ENCODE results near the gene EXOC3.

The EXOC3 gene

DNA sequence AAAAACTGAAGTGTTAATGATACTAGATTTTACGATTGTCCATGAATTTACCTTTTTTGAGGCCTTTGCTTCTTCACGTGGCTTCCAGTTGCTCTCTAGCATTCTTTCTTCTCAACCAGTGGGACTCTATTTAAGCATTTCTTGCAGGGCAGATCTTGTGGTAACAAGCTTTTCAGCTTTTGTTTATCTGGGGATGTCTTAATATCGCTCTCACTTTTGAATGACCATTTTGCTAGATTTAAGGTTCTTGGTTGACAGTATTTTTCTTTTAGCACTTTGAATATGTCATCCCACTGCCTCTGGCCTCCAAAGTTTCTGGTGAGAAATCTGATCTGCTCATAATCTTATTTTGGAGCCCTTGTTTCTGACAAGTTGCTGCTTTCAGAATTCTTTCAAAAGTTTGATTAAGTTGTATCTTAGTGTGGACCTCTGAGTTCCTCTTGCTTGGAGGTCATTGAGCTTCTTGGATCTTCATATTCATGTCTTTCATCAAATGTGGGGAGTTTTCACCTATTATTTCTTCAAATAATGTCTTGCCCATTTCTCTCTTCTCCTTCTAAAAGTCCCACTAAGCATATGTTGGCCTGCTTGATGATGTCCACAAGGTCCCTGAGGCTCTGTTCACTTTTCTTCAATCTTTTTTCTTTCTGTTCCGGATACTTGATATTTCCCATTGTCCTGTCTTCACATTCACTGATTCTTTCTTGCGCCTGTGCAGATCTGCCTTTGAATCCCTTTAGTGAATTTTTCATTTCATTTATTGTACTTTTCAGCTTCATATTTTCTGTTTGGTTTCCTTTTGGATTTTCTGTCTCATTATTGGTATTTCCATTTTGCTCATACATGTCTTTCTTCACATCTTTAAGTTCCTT is 8.8 kb downstream of the EXOC3 start:
- H3K27ac ChIP-seq (ENCODE audit: low read depth, low read length) = no peak overlapping the region
- H3K36me3 ChIP-seq (ENCODE audit: control insufficient read depth, insufficient read depth, low read length) = peaks cover 50% of the 10 kb centered on the region
- H3K4me3 ChIP-seq (ENCODE audit: low read length) = no peak overlapping the region
- H3K9ac ChIP-seq (ENCODE audit: low read length) = no peak overlapping the region
- H3K4me1 ChIP-seq (ENCODE audit: control insufficient read depth, insufficient read depth, low read length) = no peaks in the 10 kb centered on the region
- no peaks in the 10 kb centered on the region for H3K27me3 ChIP-seq (ENCODE audit: control insufficient read depth, insufficient read depth, low read length)

DNA sequence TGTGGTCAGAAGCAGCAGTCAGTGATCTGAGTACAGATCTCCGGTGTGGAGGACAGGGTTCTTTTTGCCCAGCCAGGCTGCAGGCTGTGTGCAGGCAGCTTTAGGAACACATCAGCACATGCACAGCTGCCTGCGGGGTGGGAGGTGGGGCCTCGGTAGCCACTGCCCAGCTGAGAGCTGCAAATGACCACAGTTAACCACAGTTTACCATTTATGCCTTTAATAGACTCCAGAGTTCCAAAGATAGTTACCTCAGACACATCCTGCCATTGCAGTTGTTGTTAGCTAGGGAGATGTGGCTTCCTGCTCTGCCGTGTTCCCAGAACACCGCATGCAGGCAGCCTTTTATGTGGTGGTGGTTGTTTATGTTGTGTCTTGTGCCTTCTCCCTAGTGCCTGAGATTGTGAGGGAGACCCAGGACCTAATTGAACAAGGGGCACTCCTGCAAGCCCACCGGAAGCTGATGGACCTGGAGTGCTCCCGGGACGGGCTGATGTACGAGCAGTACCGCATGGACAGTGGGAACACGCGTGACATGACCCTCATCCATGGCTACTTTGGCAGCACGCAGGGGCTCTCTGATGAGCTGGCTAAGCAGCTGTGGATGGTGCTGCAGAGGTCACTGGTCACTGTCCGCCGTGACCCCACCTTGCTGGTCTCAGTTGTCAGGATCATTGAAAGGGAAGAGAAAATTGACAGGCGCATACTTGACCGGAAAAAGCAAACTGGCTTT is 10.2 kb downstream of the EXOC3 start:
- Histone ChIP-seq H3K36me3 (ENCODE audit: control insufficient read depth, insufficient read depth, low read length) (peaks cover 42% of the 10 kb centered on the region), H3K27ac (ENCODE audit: low read depth, low read length) (no peak overlapping the region), H3K9ac (ENCODE audit: low read length) (no peak overlapping the region), H3K27me3 (ENCODE audit: control insufficient read depth, insufficient read depth, low read length) (no peaks in the 10 kb centered on the region), H3K4me3 (ENCODE audit: low read length) (no peak overlapping the region), H3K4me1 (ENCODE audit: control insufficient read depth, insufficient read depth, low read length) (no peaks in the 10 kb centered on the region)

DNA sequence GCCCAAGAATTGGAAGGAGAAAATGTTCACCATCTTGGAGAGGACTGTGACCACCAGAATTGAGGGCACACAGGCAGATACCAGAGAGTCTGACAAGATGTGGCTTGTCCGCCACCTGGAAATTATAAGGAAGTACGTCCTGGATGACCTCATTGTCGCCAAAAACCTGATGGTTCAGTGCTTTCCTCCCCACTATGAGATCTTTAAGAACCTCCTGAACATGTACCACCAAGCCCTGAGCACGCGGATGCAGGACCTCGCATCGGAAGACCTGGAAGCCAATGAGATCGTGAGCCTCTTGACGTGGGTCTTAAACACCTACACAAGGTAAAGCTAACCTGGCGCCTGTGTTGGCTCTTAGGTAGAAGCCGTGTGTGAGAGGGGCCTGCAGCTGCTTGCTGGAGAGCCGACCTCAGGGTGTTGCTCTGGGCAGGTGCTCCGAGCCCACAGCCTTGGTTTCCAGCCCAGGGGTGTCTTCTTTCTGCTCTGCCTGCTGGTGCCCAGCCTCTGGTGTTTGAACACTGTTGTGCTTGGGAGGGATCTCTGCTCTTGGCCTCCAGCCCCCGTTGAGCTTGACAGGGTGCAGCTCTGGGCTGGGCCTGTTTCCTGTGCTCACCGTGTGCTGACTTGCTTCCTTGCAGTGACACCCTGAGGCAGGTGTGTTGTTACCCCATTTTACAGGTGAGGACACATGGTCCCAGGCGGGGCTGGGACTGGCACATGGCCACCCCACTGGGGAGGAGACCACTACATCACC is 10.9 kb downstream of the EXOC3 start:
- no peak overlapping the region for H3K9ac ChIP-seq (ENCODE audit: low read length)
- H3K27ac ChIP-seq (ENCODE audit: low read depth, low read length) = no peak overlapping the region
- no peaks in the 10 kb centered on the region for H3K27me3 ChIP-seq (ENCODE audit: control insufficient read depth, insufficient read depth, low read length)
- no peaks in the 10 kb centered on the region for H3K4me1 ChIP-seq (ENCODE audit: control insufficient read depth, insufficient read depth, low read length)
- no peak overlapping the region for H3K4me3 ChIP-seq (ENCODE audit: low read length)
- peaks cover 36% of the 10 kb centered on the region for H3K36me3 ChIP-seq (ENCODE audit: control insufficient read depth, insufficient read depth, low read length)

DNA sequence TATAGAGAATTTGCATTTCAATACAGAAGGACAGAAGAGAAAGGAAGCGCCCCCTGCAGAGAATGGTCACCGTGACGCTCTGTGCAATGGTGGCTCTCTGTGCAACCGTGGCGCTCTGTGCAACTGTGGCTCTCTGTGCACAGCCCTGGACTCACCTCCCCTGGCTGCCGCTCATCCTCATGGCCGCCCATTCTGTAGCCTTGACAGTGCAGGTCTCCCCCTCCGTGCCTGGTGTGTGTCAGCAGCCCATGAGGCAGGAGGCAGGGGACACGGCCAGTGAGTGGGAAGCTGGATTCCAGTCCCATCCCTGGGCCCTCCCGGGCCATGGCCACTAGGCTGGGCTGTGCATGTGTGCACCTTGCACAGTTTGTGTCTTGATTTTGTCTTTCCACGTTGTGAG is 12.0 kb downstream of the EXOC3 start:
- Histone ChIP-seq H3K36me3 (ENCODE audit: control insufficient read depth, insufficient read depth, low read length) (peaks cover 37% of the 10 kb centered on the region), H3K9ac (ENCODE audit: low read length) (no peak overlapping the region), H3K4me3 (ENCODE audit: low read length) (no peak overlapping the region), H3K4me1 (ENCODE audit: control insufficient read depth, insufficient read depth, low read length) (no peaks in the 10 kb centered on the region), H3K27me3 (ENCODE audit: control insufficient read depth, insufficient read depth, low read length) (no peaks in the 10 kb centered on the region), H3K27ac (ENCODE audit: low read depth, low read length) (no peak overlapping the region)

DNA sequence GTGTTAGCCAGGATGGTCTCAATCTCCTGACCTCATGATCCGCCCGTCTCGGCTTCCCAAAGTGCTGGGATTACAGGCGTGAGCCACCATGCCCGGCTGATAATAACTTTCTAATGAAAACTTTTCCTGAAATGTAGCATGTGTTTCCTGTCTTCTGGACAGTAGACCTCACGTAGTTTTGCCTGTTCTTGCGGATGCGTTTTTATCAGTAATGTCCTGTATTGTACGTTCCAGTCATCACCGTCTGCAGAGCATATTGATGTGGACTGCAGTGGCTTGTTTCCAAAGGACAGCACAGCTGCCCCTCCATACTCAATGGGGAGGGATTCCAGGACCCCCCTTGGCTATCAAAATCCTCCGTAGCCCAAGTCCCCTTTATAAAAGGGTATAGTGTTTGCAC is 12.8 kb downstream of the EXOC3 start:
- peaks cover 42% of the 10 kb centered on the region for H3K36me3 ChIP-seq (ENCODE audit: control insufficient read depth, insufficient read depth, low read length)
- H3K27ac ChIP-seq (ENCODE audit: low read depth, low read length) = no peak overlapping the region
- no peak overlapping the region for H3K4me3 ChIP-seq (ENCODE audit: low read length)
- no peak overlapping the region for H3K9ac ChIP-seq (ENCODE audit: low read length)
- no peaks in the 10 kb centered on the region for H3K4me1 ChIP-seq (ENCODE audit: control insufficient read depth, insufficient read depth, low read length)
- no peaks in the 10 kb centered on the region for H3K27me3 ChIP-seq (ENCODE audit: control insufficient read depth, insufficient read depth, low read length)

DNA sequence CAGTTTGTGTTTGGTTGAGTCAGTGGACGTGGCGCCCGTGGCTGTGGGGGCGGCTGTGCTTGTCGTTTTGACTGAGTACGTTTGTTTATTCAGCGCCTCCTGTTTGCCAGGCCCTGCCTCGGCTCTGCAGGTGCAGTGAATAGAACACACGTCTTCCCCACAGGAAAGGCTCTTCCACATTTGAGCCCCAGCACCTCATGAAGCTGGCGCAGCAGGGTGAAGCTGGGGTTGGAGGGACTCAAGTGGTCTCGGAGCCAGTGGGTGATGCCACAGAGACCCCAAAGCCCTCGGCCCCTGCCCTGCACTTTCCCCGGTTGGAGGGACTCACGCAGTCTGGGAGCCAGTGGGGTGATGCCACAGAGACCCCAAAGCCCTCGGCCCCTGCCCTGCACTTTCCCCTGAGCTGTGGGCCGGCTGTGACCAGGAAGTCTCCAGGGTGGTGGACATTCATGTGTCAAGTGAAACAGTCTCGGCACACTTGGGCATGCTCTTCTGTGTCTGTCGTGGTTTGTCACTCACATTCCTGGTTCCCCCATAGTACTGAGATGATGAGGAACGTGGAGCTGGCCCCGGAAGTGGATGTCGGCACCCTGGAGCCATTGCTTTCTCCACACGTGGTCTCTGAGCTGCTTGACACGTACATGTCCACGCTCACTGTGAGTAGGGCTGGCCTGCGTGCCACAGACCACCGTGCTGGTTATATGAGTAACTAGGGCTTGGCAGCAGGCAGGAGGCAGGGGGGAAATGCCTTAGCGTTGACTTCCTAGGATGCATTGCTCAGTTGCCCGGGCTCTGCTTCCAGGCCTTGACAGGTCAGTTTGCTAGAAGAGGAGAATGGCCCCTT is 13.6 kb downstream of the EXOC3 start:
- no peak overlapping the region for H3K27ac ChIP-seq (ENCODE audit: low read depth, low read length)
- no peaks in the 10 kb centered on the region for H3K4me1 ChIP-seq (ENCODE audit: control insufficient read depth, insufficient read depth, low read length)
- no peak overlapping the region for H3K9ac ChIP-seq (ENCODE audit: low read length)
- no peaks in the 10 kb centered on the region for H3K27me3 ChIP-seq (ENCODE audit: control insufficient read depth, insufficient read depth, low read length)
- no peak overlapping the region for H3K4me3 ChIP-seq (ENCODE audit: low read length)
- peaks cover 42% of the 10 kb centered on the region for H3K36me3 ChIP-seq (ENCODE audit: control insufficient read depth, insufficient read depth, low read length)

DNA sequence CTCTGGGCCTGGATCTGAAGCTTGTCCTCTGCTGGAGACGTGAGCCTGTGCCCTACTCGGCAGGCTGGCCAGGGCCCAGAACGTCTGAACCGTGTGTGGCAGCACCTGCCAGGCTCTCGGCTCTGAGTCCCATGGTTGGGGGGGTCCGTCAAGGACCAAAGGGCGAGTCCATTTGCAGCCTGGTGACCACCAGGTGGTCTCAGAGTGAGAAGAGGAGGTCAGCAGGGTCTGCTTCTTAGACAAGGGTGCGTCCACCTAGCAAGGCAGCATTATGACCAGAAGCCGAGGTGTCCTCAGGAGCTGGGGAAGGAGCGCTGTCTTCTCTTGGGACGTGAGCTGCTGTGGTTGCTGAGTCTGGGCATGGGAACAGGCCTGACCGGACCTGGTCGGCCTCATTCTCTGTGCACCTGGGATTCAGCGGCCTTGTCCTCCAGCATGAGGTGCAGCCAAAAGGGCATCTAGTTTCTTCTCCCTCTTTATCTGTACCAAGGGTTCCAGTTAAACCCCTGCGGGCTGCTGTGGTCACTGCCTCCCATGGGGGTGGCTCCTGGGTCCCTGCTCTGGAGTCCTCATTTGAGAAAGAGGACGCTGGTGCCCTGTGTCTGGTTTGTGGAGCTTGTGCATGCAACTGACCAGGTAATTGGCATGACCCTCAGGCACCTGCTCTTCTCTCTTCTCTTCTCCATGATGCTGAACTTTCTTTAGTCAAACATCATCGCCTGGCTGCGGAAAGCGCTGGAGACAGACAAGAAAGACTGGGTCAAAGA is 14.4 kb downstream of the EXOC3 start:
- Histone ChIP-seq H3K36me3 (ENCODE audit: control insufficient read depth, insufficient read depth, low read length) (peaks cover 42% of the 10 kb centered on the region), H3K27ac (ENCODE audit: low read depth, low read length) (no peak overlapping the region), H3K9ac (ENCODE audit: low read length) (no peak overlapping the region), H3K4me3 (ENCODE audit: low read length) (no peak overlapping the region), H3K4me1 (ENCODE audit: control insufficient read depth, insufficient read depth, low read length) (no peaks in the 10 kb centered on the region), H3K27me3 (ENCODE audit: control insufficient read depth, insufficient read depth, low read length) (no peaks in the 10 kb centered on the region)

DNA sequence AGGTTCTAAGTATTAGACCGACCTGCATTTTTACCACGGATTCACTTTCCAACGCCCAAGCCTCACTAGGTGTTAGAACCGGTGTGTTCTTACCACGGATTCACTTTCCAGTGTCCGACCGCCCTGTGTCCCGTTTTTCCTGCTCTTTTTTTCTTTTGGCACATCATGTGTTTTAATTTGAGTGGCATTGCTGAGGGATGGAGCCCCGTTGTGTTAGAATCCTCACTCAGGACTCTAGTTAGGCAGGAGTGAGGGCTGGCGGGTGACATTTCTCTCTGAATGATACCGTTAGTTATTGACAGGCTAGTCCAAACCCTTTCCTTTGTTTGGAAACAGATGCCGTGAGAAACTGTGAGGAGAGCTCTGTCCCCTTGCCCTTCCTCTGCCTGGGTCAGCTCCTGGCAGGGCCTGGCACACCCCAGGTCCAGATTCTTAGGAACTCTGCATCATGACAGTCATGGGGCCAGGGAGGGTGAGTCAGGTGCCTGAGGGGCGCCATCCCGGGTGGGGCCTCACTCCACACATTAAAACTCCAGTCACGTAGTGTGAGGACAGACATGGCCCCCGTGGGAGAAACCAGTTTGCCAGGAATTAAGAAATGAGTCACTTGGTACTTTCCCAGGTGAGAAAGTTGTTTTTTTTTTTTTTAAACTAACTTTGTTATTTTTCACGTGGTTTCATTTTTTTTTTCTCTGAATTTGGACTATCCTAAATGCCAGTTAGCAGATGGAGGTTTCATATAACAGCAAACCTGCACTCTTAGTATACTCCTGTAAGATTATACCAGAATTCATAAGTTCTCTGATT is 15.8 kb downstream of the EXOC3 start:
- peaks cover 33% of the 10 kb centered on the region for H3K36me3 ChIP-seq (ENCODE audit: control insufficient read depth, insufficient read depth, low read length)

DNA sequence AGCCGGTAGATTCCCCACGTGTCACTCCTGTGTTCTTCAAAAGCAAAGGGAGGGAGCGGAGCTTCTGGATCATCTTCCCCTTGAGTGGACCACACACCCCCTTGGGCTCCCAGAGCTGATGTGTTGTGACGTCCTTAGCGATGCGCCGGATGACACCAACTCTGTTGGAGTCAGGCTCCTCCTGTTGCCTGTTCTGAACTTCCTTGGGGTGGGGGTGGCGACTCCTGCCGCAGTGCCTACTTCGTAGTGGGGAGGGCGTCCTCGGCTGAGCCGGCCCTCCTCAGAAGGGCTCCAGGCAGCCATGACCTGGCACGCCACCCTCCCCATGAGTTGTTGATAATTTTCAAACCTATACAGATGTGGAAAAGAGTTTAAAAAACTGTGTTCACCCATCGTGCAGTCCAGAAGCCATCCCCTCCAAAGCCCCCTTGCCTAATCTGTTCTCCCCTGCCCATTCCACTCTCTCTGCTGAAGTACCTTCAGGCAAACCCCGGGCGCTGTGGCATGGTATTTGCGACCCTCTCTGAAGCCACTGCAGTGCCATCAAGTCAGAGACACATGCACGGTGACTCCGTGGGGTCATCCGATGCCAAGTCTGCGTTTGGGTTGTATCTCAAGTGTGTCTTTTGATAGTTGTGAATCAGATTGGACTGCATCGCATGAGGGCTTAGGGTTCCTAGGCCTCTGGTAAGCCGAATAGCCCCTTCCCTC is 16.7 kb downstream of the EXOC3 start:
- H3K4me3 ChIP-seq (ENCODE audit: low read length) = no peak overlapping the region
- no peak overlapping the region for H3K27ac ChIP-seq (ENCODE audit: low read depth, low read length)
- peaks cover 27% of the 10 kb centered on the region for H3K36me3 ChIP-seq (ENCODE audit: control insufficient read depth, insufficient read depth, low read length)
- no peak overlapping the region for H3K9ac ChIP-seq (ENCODE audit: low read length)
- no peaks in the 10 kb centered on the region for H3K4me1 ChIP-seq (ENCODE audit: control insufficient read depth, insufficient read depth, low read length)
- no peaks in the 10 kb centered on the region for H3K27me3 ChIP-seq (ENCODE audit: control insufficient read depth, insufficient read depth, low read length)

More for the DNA sequence above, 15.8 kb downstream of the EXOC3 start:
- H3K9ac ChIP-seq (ENCODE audit: low read length) = no peak overlapping the region
- no peak overlapping the region for H3K27ac ChIP-seq (ENCODE audit: low read depth, low read length)
- no peaks in the 10 kb centered on the region for H3K27me3 ChIP-seq (ENCODE audit: control insufficient read depth, insufficient read depth, low read length)
- no peak overlapping the region for H3K4me3 ChIP-seq (ENCODE audit: low read length)
- H3K4me1 ChIP-seq (ENCODE audit: control insufficient read depth, insufficient read depth, low read length) = no peaks in the 10 kb centered on the region

DNA sequence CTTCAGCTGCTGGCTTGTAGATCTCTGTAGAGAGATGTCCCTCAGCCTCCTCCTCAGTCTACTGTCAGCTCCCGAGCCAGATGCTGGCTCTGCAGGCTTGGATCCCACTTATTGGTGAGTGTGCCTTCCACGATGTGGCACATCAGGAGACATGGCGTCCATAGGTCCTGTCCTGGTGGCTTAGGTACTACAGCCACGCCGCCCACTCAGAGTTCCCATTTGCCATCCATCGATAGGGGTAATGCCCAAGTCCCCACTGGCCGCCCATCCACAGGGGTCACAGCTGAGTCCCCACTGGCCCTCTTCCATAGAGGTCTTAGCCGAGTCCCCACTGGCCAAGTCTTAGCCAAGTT is 17.3 kb downstream of the EXOC3 start:
- Histone ChIP-seq H3K4me3 (ENCODE audit: low read length) (no peak overlapping the region), H3K4me1 (ENCODE audit: control insufficient read depth, insufficient read depth, low read length) (no peaks in the 10 kb centered on the region), H3K27ac (ENCODE audit: low read depth, low read length) (no peak overlapping the region), H3K9ac (ENCODE audit: low read length) (no peak overlapping the region), H3K36me3 (ENCODE audit: control insufficient read depth, insufficient read depth, low read length) (peaks cover 30% of the 10 kb centered on the region), H3K27me3 (ENCODE audit: control insufficient read depth, insufficient read depth, low read length) (no peaks in the 10 kb centered on the region)

All from rectal smooth muscle tissue (tissue), 1 donor.